RCC 7860 (cell line): ENCODE data around the gene CEBPB.

ENCODE experiments used
- DNase-seq: peaks from one replicate; pipeline ENCODE4 v3.0.0-alpha.2; 2015; ENCODE audit warnings: low spot score
- FAIRE-seq: peaks from 2 replicates; lab custom pipeline; 2012; peaks lifted over from hg19 to GRCh38; lab: Jason Lieb, UNC

Gene CEBPB

GRCh38 chr20:50224052-50224451, 33.4 kb downstream of the CEBPB start:
- no peak for FAIRE-seq

GRCh38 chr20:50224531-50225255, 34.1 kb downstream of the CEBPB start:
- DNase-seq (peak; percentile 29), FAIRE-seq (no peak)

More at GRCh38 chr20:50224052-50224451, 33.4 kb downstream of the CEBPB start:
- DNase-seq: no peak

GRCh38 chr20:50226093-50226974, 35.7 kb downstream of the CEBPB start:
- no peak for FAIRE-seq

GRCh38 chr20:50227506-50227905, 36.9 kb downstream of the CEBPB start:
- DNase-seq (no peak), FAIRE-seq (no peak)

More at GRCh38 chr20:50226093-50226974, 35.7 kb downstream of the CEBPB start:
- peak; percentile 49 for DNase-seq

- no peak for DNase-seq
- no peak for FAIRE-seq
These were observed 38.6 kb downstream of the CEBPB start for GRCh38 chr20:50229156-50229607.

GRCh38 chr20:50230184-50230583, 39.6 kb downstream of the CEBPB start:
- FAIRE-seq: no peak
- no peak for DNase-seq

- FAIRE-seq (no peak), DNase-seq (no peak)
These were observed 40.4 kb downstream of the CEBPB start for GRCh38 chr20:50230871-50231560.

GRCh38 chr20:50231854-50232253, 41.2 kb downstream of the CEBPB start:
- DNase-seq: no peak
- no peak for FAIRE-seq

- DNase-seq (no peak), FAIRE-seq (no peak)
These were observed 42.2 kb downstream of the CEBPB start for GRCh38 chr20:50232651-50233324.

- FAIRE-seq (no peak), DNase-seq (no peak)
These were observed 42.9 kb downstream of the CEBPB start for GRCh38 chr20:50233325-50234212.

GRCh38 chr20:50234288-50234687, 43.7 kb downstream of the CEBPB start:
- no peak for DNase-seq
- no peak for FAIRE-seq

GRCh38 chr20:50237349-50237748, 46.7 kb downstream of the CEBPB start:
- peak; percentile 49 for DNase-seq
- no peak for FAIRE-seq

GRCh38 chr20:50238081-50238800, 47.6 kb downstream of the CEBPB start:
- no peak for FAIRE-seq

GRCh38 chr20:50240092-50240491, 49.5 kb downstream of the CEBPB start:
- no peak for FAIRE-seq
- DNase-seq: no peak

More at GRCh38 chr20:50238081-50238800, 47.6 kb downstream of the CEBPB start:
- DNase-seq: no peak

- no peak for FAIRE-seq
These were observed 51.5 kb downstream of the CEBPB start for GRCh38 chr20:50242178-50242514.

More at GRCh38 chr20:50242178-50242514, 51.5 kb downstream of the CEBPB start:
- no peak for DNase-seq
